ENCODE data around the gene SUN1. TPM values are rescaled to one million over a fixed set of nuclear protein-coding genes. Genes with fewer than 3 reads are reported as not detected.

Gene SUN1
- total and polyA plus RNA-seq, 9 of the 15 experiments (the other 6 are each of a cell fraction or from before 2014, with no cell fraction given) = 36.8 to 132 (median 62.3) TPM

DNA sequence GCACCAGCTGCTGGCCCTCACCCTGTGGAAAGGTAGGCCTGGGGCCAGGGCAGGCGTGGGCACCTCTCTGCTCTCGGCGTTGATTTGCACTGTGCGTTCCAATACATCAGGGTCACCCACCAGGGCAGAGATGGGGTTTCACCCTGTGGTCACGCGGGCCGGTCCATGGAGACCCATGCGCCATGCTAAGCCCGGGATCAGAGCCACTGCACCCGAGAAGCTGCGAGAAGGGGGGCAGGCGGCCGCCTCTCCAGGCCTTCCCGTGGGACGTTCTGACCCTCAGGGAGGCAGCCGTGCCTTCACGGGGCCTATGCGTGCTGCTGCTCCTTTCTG is 55.2 kb downstream of the SUN1 start:
- no peak overlapping the region for H3K4me2 ChIP-seq (ENCODE audit: insufficient read depth, low read length)
- no peak overlapping the region for H3K27ac ChIP-seq (ENCODE audit: extremely low read depth, low read depth, low read length)
- 99% methylated on average over 15 of the region's 18 CpGs for WGBS (ENCODE audit: insufficient coverage, low coverage, missing lambda C conversion rate)
- TF ChIP-seq ERF (CRISPR knock-in tag; IDR thresholded peaks at IDR 0.05) (no peak), HNRNPK (IDR thresholded peaks at IDR 0.05; ENCODE audit: low read depth, low read length, poor library complexity, severe bottlenecking) (no peak), ILF3 (IDR thresholded peaks at IDR 0.05; ENCODE audit: borderline replicate concordance) (no peak), RBM22 (IDR thresholded peaks at IDR 0.05; ENCODE audit: low read depth, low read length, poor library complexity, severe bottlenecking) (peak; percentile 33), POLR2G (IDR thresholded peaks at IDR 0.05; ENCODE audit: low read depth, low read length) (peak; percentile 41; the same call in 1 of the 2 replicates), JUNB (CRISPR knock-in tag; conservative IDR thresholded peaks at IDR 0.05) (no peak), SMAD1 (IDR thresholded peaks at IDR 0.05; ENCODE audit: low read depth, low read length, partially characterized antibody) (no peak), IFI16 (CRISPR knock-in tag; IDR thresholded peaks at IDR 0.05) (no peak), ZSCAN32 (CRISPR knock-in tag; IDR thresholded peaks at IDR 0.05) (no peak), IRF9 (tag; IDR thresholded peaks at IDR 0.05) (no peak), ATF4 (CRISPR knock-in tag; IDR thresholded peaks at IDR 0.05) (no peak), ZNF395 (CRISPR knock-in tag; IDR thresholded peaks at IDR 0.05) (no peak), SNRNP70 (optimal IDR thresholded peaks at IDR 0.05; ENCODE audit: low read depth, low read length) (no peak), CBFB (CRISPR knock-in tag; IDR thresholded peaks at IDR 0.05) (no peak), ZKSCAN1 (IDR thresholded peaks at IDR 0.05; ENCODE audit: low read depth, low read length) (no peak), PHB (CRISPR knock-in tag; IDR thresholded peaks at IDR 0.05) (no peak), ARID3B (CRISPR knock-in tag; IDR thresholded peaks at IDR 0.05; ENCODE audit: borderline replicate concordance) (no peak), ZNF830 (CRISPR knock-in tag; IDR thresholded peaks at IDR 0.05) (no peak)
- CTCF ChIA-PET (ENCODE audit: low intra/inter-chr PET ratio) = no interaction called here
- FAIRE-seq (no peak), ATAC-seq (no peak), DNase-seq (ENCODE audit: extremely low read depth in 1 of 4, low spot score in 3 of 4) (no peak)
- H2AFZ ChIP-seq (ENCODE audit: low read depth, low read length) = no peak overlapping the region
- intact Hi-C loops (cut with micrococcal nuclease) = no loop called here
- H3K4me3 ChIP-seq = no peak overlapping the region
- peaks cover 76% of the 10 kb centered on the region; the same call in 2 of the 3 replicates for H3K36me3 ChIP-seq (ENCODE audit: control insufficient read depth, insufficient read depth, low read length)
- H3K4me1 ChIP-seq (replicated peaks in 1 of 2; ENCODE audit: control insufficient read depth in 2 of 2, insufficient read depth in 2 of 2, low read length in 2 of 2) = peaks cover 0 to 44% of the 10 kb centered on the region in 2 experiments; a peak in 2 of 5 replicates
- no TSS peak for BruUV-seq (replicated peaks)
- no peaks in the 10 kb centered on the region; a peak in 1 of 5 replicates for H3K27me3 ChIP-seq (ENCODE audit: control insufficient read depth in 2 of 2, insufficient read depth in 2 of 2, low read length in 2 of 2)
- H3K9me1 ChIP-seq (ENCODE audit: control insufficient read depth, insufficient read depth, low read length) = peaks cover 3% of the 10 kb centered on the region
- POLR2A ChIA-PET = interaction anchor here (0.6 kb wide), 1 partner anchor 807 kb away, joined by 3 read pairs; no protein-coding TSS in a partner anchor
- H4K20me1 ChIP-seq (replicated peaks; ENCODE audit: control insufficient read depth, insufficient read depth, low read length) = peaks cover 24% of the 10 kb centered on the region
- in situ Hi-C loops (cut with MboI) = no loop called here
- H3K9ac ChIP-seq (ENCODE audit: insufficient read depth in 1 of 2, low read depth in 2 of 2, low read length in 2 of 2) = no peak overlapping the region
- H3K9me3 ChIP-seq (replicated peaks; ENCODE audit: control insufficient read depth, insufficient read depth, low read depth, low read length) = no peaks in the 10 kb centered on the region
- H3K79me2 ChIP-seq (ENCODE audit: control insufficient read depth, insufficient read depth, low read length) = peaks cover 70% of the 10 kb centered on the region
